HG02763 (cell line): ENCODE data around the gene EXOC4.

ENCODE experiments used
- ATAC-seq: cut with Tn5 transposase; IDR thresholded peaks from one replicate; pipeline ENCODE4 v1.9.1; 2021; ENCODE audit warnings: mild to moderate bottlenecking, moderate library complexity; ENCODE audit not compliant: unreplicated experiment

EXOC4 gene

GRCh38 chr7:133807624-133808492 is 555.0 kb downstream of the EXOC4 start:
- ATAC-seq, result no peak

DNA sequence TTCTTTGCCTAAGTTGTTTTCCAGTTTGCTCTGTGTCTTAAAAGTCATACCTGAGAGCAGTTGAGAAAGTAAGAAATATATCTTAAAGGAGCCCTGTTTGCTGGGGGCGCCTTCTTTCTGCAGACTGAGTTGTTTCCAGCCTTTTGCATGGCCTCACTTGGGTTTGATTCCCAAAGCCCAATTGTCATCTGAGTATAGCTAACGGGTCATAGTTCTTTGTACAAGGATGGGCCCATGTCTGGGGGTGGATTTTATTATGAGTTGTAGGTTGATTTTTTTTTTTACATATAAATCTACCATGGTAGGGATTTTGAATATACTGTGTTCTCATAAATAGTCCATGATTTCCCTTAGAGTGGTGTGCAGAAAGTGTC is 555.6 kb downstream of the EXOC4 start:
- no peak for ATAC-seq

DNA sequence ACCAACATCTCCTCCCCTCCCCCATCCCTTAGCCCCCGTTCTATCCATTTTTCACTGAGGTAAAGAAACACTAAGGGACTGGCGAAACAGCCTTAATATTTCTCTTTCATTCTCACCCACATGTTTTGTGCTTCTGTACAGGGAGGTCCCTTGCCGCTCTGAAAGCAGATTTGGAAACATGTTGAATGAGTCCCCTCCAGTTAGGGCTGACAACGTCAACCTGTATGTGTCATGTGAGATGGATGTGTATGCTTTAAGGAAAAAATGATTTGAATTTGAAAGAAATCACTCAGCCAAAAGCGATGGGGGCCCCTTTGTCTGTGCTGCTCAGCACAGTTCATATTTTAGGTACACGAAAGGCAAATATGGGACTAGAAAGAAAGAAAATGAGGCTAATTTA is 560.0 kb downstream of the EXOC4 start:
- ATAC-seq, result no peak

DNA sequence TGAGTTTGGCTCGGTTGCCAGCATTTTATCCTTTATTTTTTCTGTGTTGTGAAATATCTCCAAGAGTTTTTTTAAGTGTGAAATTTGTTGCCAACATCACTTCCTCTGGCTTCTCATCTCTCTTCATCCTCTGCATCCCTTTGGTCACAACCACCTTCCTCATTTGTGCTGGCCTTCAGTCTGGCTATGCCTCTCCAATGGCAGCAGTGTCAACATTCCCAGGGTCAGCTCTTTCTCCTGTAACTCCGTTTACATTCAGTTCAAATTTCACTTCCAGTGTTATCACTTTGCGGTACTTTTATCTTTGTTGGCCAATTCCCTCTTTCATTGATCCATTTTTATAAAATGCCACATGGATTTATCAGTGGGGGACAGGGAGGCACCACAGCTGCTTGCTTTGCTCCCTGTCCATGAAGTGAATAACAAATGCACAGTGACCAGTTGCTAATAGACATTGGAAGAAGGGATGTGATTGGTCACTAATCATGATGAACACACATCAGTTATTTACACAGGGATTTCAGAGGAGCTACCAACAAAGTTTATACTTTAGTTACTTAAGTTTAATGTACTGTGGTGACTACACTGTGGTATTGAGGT is 562.8 kb downstream of the EXOC4 start:
- no peak for ATAC-seq

GRCh38 chr7:133819695-133820094 is 566.8 kb downstream of the EXOC4 start:
- no peak for ATAC-seq

- no peak for ATAC-seq
Observed at GRCh38 chr7:133820584-133820983, 567.7 kb downstream of the EXOC4 start.

DNA sequence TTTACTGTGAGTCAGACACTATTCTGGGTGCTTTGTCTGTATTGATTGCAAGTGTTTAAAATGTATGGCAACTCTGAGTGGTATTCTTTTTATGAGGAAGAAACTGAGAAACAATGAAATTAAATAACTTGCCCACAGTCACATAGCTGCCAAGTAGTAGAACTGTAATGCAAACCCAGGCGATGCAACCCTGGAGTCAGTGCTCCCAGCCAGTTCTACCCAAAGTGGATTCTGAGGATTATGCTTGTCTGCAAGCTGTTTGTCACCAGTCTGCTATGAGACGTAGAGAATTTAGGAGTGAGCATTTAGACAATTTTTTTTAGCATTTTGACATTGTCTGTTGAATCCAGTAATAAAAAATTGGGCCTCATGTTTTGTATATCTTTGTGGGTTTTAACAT is 568.3 kb downstream of the EXOC4 start:
- no peak for ATAC-seq

DNA sequence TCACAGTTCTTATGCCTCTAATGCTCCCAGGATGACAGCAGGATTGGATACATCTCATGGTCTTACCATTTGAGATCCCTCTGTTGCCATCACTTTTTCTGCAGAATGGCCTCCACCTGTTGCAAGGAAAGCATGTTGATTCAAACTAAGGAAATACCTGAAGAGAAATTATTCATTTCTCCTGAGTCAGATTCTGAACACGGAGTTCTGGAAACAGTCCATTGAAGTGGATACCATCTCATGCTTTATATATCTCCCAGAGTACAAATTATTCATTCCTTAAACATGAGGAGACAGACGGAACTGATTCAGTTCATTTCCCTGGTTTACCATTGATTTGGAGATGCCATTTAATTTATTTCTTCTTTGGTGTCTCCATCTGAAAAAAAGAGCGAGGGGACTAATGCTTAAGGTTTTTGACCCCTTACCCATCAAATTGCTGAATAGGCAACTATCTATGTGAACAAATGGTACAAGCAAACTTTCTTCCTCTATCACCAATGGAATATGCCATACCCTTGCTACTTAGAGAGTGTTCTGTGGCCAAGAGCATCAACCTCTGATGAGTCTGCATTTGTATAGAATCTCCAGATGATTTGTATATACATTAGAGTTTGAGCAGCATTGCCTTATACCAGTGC is 569.2 kb downstream of the EXOC4 start:
- no peak for ATAC-seq

DNA sequence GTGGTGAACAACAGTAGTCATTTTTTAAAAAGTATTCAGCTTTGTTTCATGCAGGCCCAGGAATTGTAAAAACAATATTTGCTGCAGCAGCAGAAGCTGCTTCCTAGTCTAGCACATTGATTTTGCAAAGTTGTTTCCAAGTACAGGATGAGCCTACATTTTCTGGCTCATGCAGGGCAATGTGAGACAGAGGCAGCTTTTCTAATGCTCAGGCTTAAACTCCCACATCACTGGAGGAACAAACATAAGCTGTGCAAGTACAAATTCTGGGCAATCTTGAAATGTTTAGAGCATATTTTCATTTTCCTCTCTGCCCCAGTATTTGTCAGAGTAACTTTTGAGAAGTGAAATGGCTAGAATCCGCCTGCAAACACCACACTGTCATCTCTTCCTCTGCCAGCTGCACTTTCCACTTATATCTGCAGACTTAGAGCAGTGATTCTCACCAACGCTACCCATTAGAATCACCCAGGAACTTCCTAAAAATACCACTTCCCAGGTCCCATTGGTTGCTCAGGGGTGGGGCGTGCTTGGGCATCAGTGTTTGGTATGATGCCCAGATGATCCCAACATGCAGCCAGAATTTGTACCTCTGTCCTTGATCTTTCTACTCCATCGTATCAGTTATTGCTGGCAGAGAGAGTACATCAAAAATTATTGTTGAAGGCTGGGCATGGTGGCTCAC is 570.1 kb downstream of the EXOC4 start:
- no peak for ATAC-seq

DNA sequence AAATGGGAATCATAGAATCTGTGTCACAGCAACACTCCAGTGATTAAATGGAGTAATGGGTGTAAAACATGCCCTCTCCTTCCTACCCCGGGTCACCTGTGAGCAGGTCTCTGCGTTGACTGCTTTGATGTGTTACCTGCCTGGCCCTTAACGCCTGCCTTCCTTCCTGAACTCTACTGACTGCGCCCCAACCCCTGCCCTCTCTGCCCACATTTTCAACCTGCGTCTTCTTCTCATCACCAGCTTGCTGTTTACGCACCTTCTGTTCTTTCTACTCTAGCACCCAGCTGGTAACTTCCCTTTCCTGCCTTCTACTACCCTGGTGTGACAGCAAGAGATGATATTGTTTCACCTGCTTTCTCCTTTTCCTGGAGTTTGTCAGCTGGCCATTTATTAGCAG is 571.3 kb downstream of the EXOC4 start:
- no peak for ATAC-seq

- peak; percentile 47 for ATAC-seq
Observed at GRCh38 chr7:133827707-133828623, 575.1 kb downstream of the EXOC4 start.

DNA sequence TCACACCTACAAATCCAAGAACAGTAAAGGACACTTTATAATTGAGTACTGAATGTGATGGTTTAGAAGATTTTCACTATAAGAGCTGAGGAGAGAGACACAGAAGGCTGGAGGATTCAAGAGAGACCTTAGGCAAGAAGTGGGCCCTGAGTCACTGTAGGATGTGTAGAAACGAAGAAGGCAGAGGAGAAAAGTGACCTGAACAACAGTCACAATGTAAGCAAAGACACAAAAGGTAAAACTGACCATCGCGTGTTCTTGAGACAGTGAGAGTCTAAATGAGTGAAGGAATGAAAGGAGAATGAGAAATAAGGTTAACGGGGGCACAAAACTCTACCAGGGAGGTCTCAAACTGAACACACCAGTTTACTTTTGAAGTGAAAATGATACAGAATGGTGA is 576.0 kb downstream of the EXOC4 start:
- no peak for ATAC-seq

- no peak for ATAC-seq
Observed at GRCh38 chr7:133829336-133829897, 576.5 kb downstream of the EXOC4 start.

- ATAC-seq, result no peak
Observed at GRCh38 chr7:133830081-133830480, 577.2 kb downstream of the EXOC4 start.

- no peak for ATAC-seq
Observed at GRCh38 chr7:133836666-133837065, 583.8 kb downstream of the EXOC4 start.

DNA sequence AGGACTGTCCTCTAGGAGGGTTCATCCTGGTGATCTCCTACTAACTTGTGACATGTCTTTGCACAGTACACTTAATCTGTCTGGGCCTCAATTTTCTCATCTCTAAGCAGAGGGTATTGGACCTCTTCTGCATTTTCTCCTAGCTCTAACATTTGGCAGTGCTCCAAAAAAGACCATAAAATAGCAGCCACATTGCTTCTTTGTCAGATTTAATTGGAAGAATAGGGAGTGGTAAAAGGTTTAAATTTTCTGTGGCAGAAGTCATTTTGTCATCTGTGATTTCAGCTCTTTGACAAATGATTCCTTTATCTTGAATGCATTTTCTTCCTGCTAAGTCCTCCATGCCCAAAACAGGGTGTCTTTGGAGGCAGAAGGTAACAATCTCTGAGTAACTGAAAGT is 584.3 kb downstream of the EXOC4 start:
- ATAC-seq, result no peak

DNA sequence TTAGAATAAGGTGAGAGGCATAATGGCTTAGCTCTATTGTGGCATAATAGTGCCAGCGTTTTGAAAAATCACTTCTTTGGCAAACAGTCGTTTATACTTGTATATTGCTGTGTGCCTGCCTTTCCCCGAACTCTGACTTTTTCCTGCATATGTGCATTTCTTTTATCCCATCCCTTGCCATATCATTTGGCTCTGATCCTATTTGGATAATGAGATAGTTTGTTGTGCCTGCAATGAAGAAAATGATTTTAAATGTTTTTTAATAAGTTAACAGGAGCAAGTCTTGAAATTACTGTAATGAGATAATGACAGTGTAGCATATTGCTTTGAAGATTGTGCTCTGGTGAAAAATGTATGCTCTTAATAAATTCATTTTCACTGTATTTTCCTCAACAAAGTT is 586.2 kb downstream of the EXOC4 start:
- ATAC-seq, result no peak

DNA sequence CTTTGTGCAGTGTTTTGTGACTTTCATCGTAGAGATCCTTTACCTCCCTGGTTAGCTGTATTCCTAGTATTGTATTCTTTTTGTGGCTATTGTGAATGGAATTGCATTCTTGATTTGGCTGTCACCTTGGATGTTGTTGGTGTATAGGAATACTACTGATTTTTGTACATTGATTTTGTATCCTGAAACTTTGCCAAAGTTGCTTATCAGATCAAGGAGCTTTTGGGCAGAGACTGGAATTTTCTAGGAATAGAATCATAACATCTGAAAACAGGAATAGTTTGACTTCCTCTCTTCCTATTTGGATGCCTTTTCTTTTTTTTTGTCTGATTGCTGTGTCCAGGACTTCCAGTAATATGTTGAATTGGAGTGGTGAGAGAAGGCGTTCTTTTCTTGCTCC is 590.5 kb downstream of the EXOC4 start:
- ATAC-seq, result no peak

- no peak for ATAC-seq
Observed at GRCh38 chr7:133845005-133845404, 592.1 kb downstream of the EXOC4 start.
